PC-9 (cell line): Measurements from ENCODE around the gene MBNL3. TPM values are rescaled to one million over a fixed set of nuclear protein-coding genes. Genes with fewer than 3 reads are reported as not detected.

ENCODE experiments used
- Bru-seq: library from RNA; stranded (reverse); fragments of 400-500 nt; gene quantifications from one replicate; lab custom pipeline; 2021; lab: Mats Ljungman, UMichigan
- BruChase-seq, 2 experiments: library from RNA; stranded (reverse); fragments of 400-500 nt; gene quantifications; one replicate each; lab custom pipeline; 2021; lab: Mats Ljungman, UMichigan
- BruUV-seq: library from RNA; stranded (reverse); fragments of 400-500 nt; replicated peaks from 2 replicates; lab custom pipeline; 2021; lab: Mats Ljungman, UMichigan
- CTCF ChIA-PET: fragments of 300-600 bp; sonication (Branson Sonifier 250); formaldehyde crosslinking; loops from one replicate; lab custom pipeline; 2022; ENCODE audit warnings: antibody characterized with exemption; lab: Charles Lee
- POLR2A ChIA-PET: fragments of 300-600 bp; sonication (Branson Sonifier 250); formaldehyde crosslinking; loops from one replicate; lab custom pipeline; 2022; ENCODE audit warnings: antibody characterized with exemption; ENCODE audit not compliant: unreplicated experiment; lab: Charles Lee
- DNase-seq, 2 experiments: peaks; one replicate each; pipeline versions ENCODE4 v3.0.0 to v3.0.0-alpha.2; 2015 to 2022; ENCODE audit warnings: mixed read lengths in 1 of 2
- H2AFZ ChIP-seq: fragments of 200-600 bp; sonication (generic); 2 replicates; pipeline ENCODE4 v1.8.1; 2017; ENCODE audit warnings: antibody characterized with exemption
- H3F3A ChIP-seq: fragments of 200-600 bp; sonication (generic); 2 replicates; pipeline ENCODE4 v1.8.1; 2017; ENCODE audit warnings: antibody characterized with exemption, mild to moderate bottlenecking, low read depth; ENCODE audit not compliant: insufficient read depth
- H3K27ac ChIP-seq: fragments of 200-600 bp; sonication (generic); 2 replicates; pipeline ENCODE4 v1.6.1; 2016; ENCODE audit warnings: mixed run types
- H3K27me3 ChIP-seq: fragments of 200-600 bp; sonication (generic); 2 replicates; pipeline ENCODE4 v1.6.1; 2016; ENCODE audit warnings: low read depth, mixed run types; ENCODE audit not compliant: insufficient read depth
- H3K36me3 ChIP-seq: fragments of 200-600 bp; sonication (generic); 2 replicates; pipeline ENCODE4 v1.6.1; 2016; ENCODE audit warnings: low read depth, mixed run types
- H3K4me1 ChIP-seq: fragments of 200-600 bp; sonication (generic); replicated peaks from 2 replicates; pipeline ENCODE4 v1.6.1; 2016; ENCODE audit warnings: mixed run types; ENCODE audit not compliant: insufficient read depth
- H3K4me2 ChIP-seq: fragments of 200-600 bp; sonication (generic); 2 replicates; pipeline ENCODE4 v1.6.1; 2017; ENCODE audit warnings: mixed run types
- H3K4me3 ChIP-seq: fragments of 200-600 bp; sonication (generic); 2 replicates; pipeline ENCODE4 v1.6.1; 2016; ENCODE audit warnings: mixed run types
- H3K79me2 ChIP-seq: fragments of 200-600 bp; sonication (generic); 2 replicates; pipeline ENCODE4 v1.6.1; 2017; ENCODE audit warnings: low read depth, mixed run types
- H3K9me2 ChIP-seq: fragments of 200-600 bp; sonication (generic); 2 replicates; pipeline ENCODE4 v1.8.1; 2017; ENCODE audit warnings: mild to moderate bottlenecking; ENCODE audit not compliant: insufficient read depth
- H3K9me3 ChIP-seq: fragments of 200-600 bp; sonication (generic); 2 replicates; pipeline ENCODE4 v1.8.1; 2016; ENCODE audit warnings: low read depth; ENCODE audit not compliant: insufficient read depth
- H4K20me1 ChIP-seq: fragments of 200-600 bp; sonication (generic); 2 replicates; pipeline ENCODE4 v1.8.1; 2017; ENCODE audit not compliant: insufficient read depth
- CTCF ChIP-seq: fragments of 200-600 bp; sonication (generic); conservative IDR thresholded peaks from 2 replicates; pipeline ENCODE4 v1.6.1; 2017; ENCODE audit warnings: mixed run types, antibody characterized with exemption, mild to moderate bottlenecking, moderate library complexity
- EZH2 ChIP-seq: fragments of 200-600 bp; sonication (generic); IDR thresholded peaks from 2 replicates; pipeline ENCODE4 v1.8.0; 2017; ENCODE audit warnings: antibody characterized with exemption, low read depth
- intact Hi-C: fragments of 100-400 bp; cut with micrococcal nuclease; formaldehyde crosslinking; loops from one replicate; pipeline ENCODE4 v1.10.0; 2022; ENCODE audit not compliant: unreplicated experiment
- long read RNA-seq: library from polyadenylated mRNA; stranded (forward); transcript quantifications from one replicate; pipeline ENCODE4 v2.0.0, GENCODE V29; 2022
- total RNA-seq: library from RNA; stranded (reverse); gene quantifications from 2 replicates; pipeline ENCODE4 v1.2.3, GENCODE V29; 2021

Gene MBNL3, protein sequence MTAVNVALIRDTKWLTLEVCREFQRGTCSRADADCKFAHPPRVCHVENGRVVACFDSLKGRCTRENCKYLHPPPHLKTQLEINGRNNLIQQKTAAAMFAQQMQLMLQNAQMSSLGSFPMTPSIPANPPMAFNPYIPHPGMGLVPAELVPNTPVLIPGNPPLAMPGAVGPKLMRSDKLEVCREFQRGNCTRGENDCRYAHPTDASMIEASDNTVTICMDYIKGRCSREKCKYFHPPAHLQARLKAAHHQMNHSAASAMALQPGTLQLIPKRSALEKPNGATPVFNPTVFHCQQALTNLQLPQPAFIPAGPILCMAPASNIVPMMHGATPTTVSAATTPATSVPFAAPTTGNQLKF
- total RNA-seq (24.4 and 36.1 TPM in 2 replicates), Bru-seq, nascent RNA (percentile 53 among the genes with signal in this experiment), BruChase-seq, experiment 1, labeled RNA remaining after a 2-hour chase (percentile 48 among the genes with signal in this experiment), BruChase-seq, experiment 2, labeled RNA remaining after a 6-hour chase (percentile 61 among the genes with signal in this experiment)
- long read RNA-seq, partial matches to known transcripts = 2 of 5 reads
- long read RNA-seq, other reads (novel, unspliced or antisense) = 3 of 5 reads

GRCh38 chrX:132488819-132489577 lies at the start of gene MBNL3:
Gene MBNL3 (minus strand): TSS chrX:132489038. CDS start chrX:132439611, 49,427 bp downstream.
- H3F3A ChIP-seq = peaks cover 15% of the 10 kb centered on the region; the same call in 1 of the 2 replicates
- no peaks in the 10 kb centered on the region for H3K9me3 ChIP-seq
- peak within 1 kb of the TSS; percentile 93 for H3K4me3 ChIP-seq
- peak; percentile 72 to 86 for DNase-seq
- BruUV-seq = no TSS peak
- TF ChIP-seq EZH2 (no peak), CTCF (no peak)
- no peaks in the 10 kb centered on the region for H3K27me3 ChIP-seq
- peak within 1 kb of the TSS; percentile 90 for H3K4me2 ChIP-seq
- no peaks in the 10 kb centered on the region for H3K36me3 ChIP-seq
- peak within 1 kb of the TSS; percentile 75 for H3K27ac ChIP-seq
- H4K20me1 ChIP-seq = no peaks in the 10 kb centered on the region
- ChIA-PET CTCF (interaction anchor here (0.6 to 0.9 kb wide), 2 partner anchors 52 to 100 kb away, joined by 3 to 4 read pairs; no protein-coding TSS in a partner anchor), POLR2A (interaction anchor here (0.5 to 0.6 kb wide), 2 partner anchors 20 to 656 kb away, joined by 3 read pairs; no protein-coding TSS in a partner anchor)
- peak within 1 kb of the TSS; percentile 96 for H2AFZ ChIP-seq
- no peaks in the 10 kb centered on the region for H3K79me2 ChIP-seq
- intact Hi-C loops = loop anchor here (1.0 to 10.0 kb wide), 4 partner anchors 9 to 654 kb away; partner anchors contain the start of gene RAP2C
- peaks cover 27% of the 10 kb centered on the region for H3K4me1 ChIP-seq
- no peaks in the 10 kb centered on the region for H3K9me2 ChIP-seq

GRCh38 chrX:132533409-132533808 lies 44.6 kb upstream of the MBNL3 start:
- Histone ChIP-seq H3K27me3 (no peaks in the 10 kb centered on the region), H3K27ac (no peak overlapping the region), H3K79me2 (no peaks in the 10 kb centered on the region), H3K36me3 (no peaks in the 10 kb centered on the region), H3K9me2 (peaks cover 3% of the 10 kb centered on the region; the same call in 1 of the 2 replicates), H3F3A (no peaks in the 10 kb centered on the region), H3K4me2 (peak overlapping the region; percentile 25), H3K4me3 (no peak overlapping the region), H3K9me3 (no peaks in the 10 kb centered on the region), H2AFZ (0 out of 2 replicates have a peak overlapping the region, but pooled peaks have one; percentile 58), H3K4me1 (peaks cover 12% of the 10 kb centered on the region), H4K20me1 (no peaks in the 10 kb centered on the region)
- intact Hi-C loops = no loop called here
- TF ChIP-seq CTCF (no peak), EZH2 (no peak)
- BruUV-seq = no TSS peak
- DNase-seq = no peak
- ChIA-PET POLR2A (no interaction called here), CTCF (no interaction called here)

DNA sequence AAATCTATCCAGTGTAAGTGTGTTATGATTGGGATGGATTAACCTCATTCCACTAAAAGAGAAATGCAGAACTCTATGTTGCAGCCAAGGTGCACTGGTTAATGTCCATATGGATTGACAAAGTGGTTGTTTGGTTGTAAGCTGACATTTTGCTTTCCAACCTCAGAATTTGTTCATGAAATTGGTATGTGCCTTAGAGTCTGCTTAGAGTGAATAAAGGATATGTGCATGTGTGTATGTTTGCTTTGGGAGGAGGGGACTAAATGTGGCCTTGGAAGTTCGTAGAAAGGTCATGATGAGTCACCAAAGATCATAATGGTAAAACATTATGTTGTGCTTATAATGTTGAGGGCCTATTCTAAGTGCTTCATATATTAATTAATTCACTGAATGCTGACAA lies 44.1 kb upstream of the MBNL3 start:
- Histone ChIP-seq H3K9me2 (peaks cover 3% of the 10 kb centered on the region; the same call in 1 of the 2 replicates), H3K36me3 (no peaks in the 10 kb centered on the region), H3K4me1 (peaks cover 12% of the 10 kb centered on the region), H3F3A (no peaks in the 10 kb centered on the region), H3K79me2 (no peaks in the 10 kb centered on the region), H4K20me1 (no peaks in the 10 kb centered on the region), H2AFZ (no peak overlapping the region), H3K27ac (no peak overlapping the region), H3K9me3 (no peaks in the 10 kb centered on the region), H3K4me3 (no peak overlapping the region), H3K27me3 (no peaks in the 10 kb centered on the region), H3K4me2 (peak overlapping the region; percentile 25)
- intact Hi-C loops = no loop called here
- peak in 1 of 2 experiments; percentile 40 for DNase-seq
- TF ChIP-seq CTCF = no peak
- no peak for TF ChIP-seq EZH2
- ChIA-PET POLR2A (no interaction called here), CTCF (no interaction called here)
- no TSS peak for BruUV-seq
